Iris pigment epithelial cell (primary cell): ENCODE results near the gene CD2.

Experiments used
- DNase-seq: peaks from one replicate; pipeline ENCODE4 v3.0.0-alpha.2; 2011; ENCODE audit warnings: low read depth

The CD2 gene

GRCh38 chr1:116777831-116778830, 23.9 kb downstream of the CD2 start:
- peak; percentile 69 for DNase-seq

DNA sequence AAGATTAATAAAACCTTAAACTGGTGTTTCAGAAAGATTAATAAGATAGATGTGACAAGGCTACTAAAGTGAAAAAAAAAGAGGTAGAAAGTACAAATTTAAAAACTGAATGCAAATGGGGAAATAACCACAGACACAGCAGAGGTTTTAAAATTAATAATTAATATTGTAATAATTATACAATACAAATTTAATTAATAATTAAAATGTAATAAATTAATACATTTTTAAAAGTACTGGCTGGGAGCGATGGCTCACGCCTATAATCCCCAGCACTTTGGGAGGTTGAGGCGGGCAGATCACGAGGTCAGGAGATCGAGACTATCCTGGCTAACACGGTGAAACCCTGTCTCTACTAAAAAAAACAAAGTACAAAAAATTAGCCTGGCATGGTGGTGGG, 26.8 kb downstream of the CD2 start:
- DNase-seq = no peak

GRCh38 chr1:116785006-116785405, 30.8 kb downstream of the CD2 start:
- DNase-seq = no peak

GRCh38 chr1:116786049-116786448, 31.8 kb downstream of the CD2 start:
- no peak for DNase-seq

DNA sequence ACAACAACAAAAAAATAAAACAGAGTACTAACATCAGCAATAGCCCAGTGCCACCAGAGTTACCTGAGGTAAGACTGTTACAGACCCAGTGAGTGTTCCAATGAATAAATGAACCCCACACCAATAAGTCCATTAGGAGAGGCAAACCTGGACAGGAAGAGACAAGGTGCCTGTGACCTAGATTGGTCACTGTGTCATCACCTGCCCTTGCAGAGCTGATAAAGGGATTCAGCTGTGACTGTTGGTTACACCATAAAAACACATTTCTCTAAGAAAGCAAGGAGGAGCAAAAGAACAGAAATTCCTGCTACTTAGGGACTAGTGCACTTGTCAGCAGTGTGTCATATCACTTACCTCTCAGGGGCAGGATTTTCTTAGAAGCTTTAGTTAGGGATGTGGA, 37.5 kb downstream of the CD2 start:
- DNase-seq = no peak

GRCh38 chr1:116793357-116793935, 39.2 kb downstream of the CD2 start:
- no peak for DNase-seq

DNA sequence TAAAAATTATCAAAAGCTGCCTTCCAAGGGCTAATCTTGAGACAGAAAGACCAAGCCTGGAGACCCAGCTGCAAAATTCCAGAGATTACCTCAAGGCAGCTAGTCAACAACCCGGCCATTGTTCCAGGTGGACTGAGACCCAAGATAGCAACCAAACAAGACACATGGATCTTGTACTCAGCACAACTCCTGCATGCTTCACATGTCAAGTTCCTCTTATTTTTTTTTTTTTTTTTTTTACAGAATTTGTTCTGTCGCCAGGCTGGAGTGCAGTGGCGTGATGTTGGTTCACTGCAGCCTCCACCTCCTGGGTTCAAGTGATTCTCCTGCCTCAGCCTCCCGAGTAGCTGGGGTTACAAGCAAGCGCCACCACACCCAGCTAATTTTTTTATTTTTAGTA, 40.1 kb downstream of the CD2 start:
- DNase-seq = no peak

DNA sequence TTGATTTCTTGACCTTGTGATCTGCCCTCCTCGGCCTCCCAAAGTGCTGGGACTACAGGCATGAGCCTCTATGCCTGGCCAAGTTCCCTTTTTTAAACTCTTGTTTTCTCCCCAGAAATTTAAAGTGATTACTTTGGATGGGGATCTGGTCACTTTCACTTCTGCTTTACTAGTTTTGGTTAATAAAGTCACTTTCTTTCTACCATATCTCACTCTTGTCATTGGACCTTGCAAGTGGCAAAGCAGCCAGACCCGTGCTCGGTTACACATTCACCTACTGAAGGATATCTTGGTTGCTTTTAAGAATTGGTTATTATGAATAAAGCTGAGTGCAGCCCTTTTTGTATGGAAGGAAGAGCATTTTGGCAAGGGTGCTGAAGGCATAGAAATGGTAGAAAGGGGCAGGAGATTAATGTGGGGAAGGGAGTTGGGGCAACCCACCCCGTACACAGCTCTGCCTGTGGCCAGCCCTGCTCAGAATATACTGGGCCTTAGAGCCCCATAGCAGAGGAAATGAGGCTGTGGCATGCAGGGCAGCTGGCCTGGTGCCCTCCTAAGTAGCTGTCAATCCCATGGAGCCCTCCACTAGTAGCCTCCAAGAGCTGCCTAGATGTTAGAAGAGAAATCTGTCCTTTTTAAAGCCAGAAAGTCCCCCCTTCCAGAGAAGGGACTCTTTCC, 40.7 kb downstream of the CD2 start:
- DNase-seq = no peak

GRCh38 chr1:116795482-116795829, 41.2 kb downstream of the CD2 start:
- DNase-seq = no peak

- DNase-seq = no peak
These were observed 50.5 kb downstream of the CD2 start for GRCh38 chr1:116804736-116805135.

GRCh38 chr1:116805398-116805797, 51.2 kb downstream of the CD2 start:
- DNase-seq = no peak

GRCh38 chr1:116806245-116806644, 52.0 kb downstream of the CD2 start:
- DNase-seq = no peak

GRCh38 chr1:116806671-116807070, 52.4 kb downstream of the CD2 start:
- DNase-seq = no peak

GRCh38 chr1:116807394-116808199, 53.4 kb downstream of the CD2 start:
- DNase-seq = no peak

DNA sequence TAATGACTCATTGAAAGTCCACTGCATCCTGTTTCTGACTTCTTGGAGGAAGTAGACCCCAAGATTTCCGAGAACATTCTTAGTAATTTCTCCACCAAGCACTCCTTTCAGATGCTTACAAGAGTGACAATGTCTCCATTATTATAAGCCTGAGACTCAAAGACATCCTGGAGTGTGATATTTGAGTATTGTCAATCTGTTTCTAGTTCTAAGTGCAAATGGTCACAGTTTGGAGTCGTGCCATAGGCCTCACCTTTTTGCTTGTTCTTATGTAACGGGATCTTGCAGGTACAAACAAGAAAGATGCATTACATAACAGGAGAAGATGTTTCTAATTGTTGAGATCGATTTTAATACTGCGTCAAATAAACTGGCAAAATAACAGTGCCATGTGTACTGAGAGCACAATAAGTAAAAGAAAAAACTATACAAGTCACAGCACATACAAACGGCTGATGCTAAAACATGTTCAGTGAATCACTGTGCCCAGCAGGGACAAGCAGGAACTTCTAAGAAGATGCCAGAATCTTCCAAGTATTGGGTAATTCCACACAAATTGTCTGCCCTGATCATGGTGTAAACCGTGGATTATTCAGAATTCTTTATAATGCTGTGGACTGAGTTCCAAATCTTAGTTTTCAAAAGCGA, 54.1 kb downstream of the CD2 start:
- no peak for DNase-seq

GRCh38 chr1:116808848-116809508, 54.7 kb downstream of the CD2 start:
- no peak for DNase-seq

DNA sequence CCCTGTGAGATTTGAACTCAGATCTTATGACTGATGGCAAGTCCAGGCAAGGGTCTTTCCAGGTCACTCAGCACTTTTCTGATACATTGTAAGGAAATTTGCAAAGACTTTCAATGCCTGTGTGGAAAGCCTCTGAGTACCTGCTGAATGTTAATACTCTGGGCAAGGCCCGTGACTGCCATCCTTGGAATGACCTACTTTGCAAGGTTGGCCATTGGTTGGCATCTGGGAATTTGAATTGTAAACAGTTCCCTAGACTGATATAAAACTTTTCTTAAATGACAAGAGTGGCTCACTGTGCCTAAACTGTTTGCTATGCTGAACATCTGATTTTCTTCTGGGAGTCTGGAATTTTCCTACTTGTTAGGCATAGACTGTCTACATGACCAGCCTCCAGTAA, 57.1 kb downstream of the CD2 start:
- no peak for DNase-seq

- DNase-seq = no peak
These were observed 60.9 kb downstream of the CD2 start for GRCh38 chr1:116814926-116815723.

- peak; percentile 10 for DNase-seq
These were observed 63.4 kb downstream of the CD2 start for GRCh38 chr1:116817582-116818064.
